22Rv1 (cell line): ENCODE measurements around the gene RCBTB2.

Source experiments
- H3K27ac ChIP-seq: fragments of 450-650 bp; 2 replicates; pipeline ENCODE4 v1.5.1; 2017
- CTCF ChIP-seq: fragments of 450-650 bp; IDR thresholded peaks from 2 replicates; pipeline ENCODE4 v1.5.1; 2017; ENCODE audit warnings: mild to moderate bottlenecking
- ZFX ChIP-seq: fragments of 450-650 bp; IDR thresholded peaks from 2 replicates; pipeline ENCODE4 v1.6.1; 2017; ENCODE audit warnings: antibody characterized with exemption, borderline replicate concordance

Gene RCBTB2

DNA sequence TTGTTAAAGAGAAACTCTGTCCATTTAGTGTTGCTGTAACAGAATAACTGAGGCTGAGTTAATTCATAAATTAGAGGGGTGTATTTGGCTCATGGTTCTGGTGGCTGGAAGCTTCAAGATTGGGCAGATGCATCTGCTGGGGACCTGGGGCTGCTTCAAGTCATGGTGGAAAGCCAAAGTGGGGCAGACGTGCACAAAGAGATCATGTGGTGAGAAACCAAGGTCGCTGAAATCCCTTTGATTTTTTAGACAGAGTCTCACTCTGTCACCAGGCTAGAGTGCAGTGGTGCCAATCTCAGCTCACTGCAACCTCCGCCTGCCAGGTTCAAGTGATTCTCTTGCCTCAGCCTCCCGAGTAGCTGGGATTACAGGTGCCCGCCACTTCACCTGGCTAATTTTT is 46.0 kb downstream of the RCBTB2 start:
- TF ChIP-seq CTCF: no peak
- TF ChIP-seq ZFX: no peak
- H3K27ac ChIP-seq: no peak overlapping the region

DNA sequence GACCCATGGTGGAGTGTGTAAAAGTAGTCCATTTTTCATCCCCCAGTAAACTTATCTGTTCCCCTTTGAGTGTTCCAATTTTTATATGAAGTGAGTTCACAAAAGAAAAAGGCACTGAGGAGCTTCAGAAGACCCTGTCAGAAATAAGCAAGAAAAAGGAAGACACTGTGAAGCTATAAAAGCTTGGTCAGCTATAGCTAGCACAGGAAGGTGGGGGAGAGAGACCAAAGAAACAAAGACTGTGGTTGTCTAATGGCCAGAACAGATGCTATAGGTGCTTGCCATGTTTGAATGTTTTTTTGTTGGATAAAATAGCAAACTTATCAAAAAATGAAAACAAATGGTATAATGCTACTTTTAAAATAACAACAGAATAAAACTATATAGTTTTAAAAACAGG is 46.5 kb downstream of the RCBTB2 start:
- no peak for TF ChIP-seq CTCF
- TF ChIP-seq ZFX: no peak
- H3K27ac ChIP-seq: no peak overlapping the region

DNA sequence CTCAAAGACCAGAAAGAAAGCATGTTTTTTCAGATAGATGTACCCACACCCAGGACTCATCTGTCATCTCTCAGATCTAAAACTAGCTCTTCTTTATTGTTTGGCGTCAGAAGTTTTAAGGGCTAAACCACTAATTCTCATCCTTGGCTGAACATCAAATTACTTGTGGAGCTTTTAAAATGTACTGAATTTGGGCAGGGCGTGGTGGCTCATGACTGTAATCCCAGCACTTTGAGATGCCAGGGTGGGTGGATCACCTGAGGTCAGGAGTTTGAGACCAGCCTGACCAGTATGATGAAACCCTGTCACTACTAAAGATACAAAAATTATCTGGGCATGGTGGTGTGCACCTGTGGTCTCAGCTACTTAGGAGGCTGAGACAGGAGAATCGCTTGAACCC is 47.4 kb downstream of the RCBTB2 start:
- no peak overlapping the region for H3K27ac ChIP-seq
- no peak for TF ChIP-seq CTCF
- no peak for TF ChIP-seq ZFX

DNA sequence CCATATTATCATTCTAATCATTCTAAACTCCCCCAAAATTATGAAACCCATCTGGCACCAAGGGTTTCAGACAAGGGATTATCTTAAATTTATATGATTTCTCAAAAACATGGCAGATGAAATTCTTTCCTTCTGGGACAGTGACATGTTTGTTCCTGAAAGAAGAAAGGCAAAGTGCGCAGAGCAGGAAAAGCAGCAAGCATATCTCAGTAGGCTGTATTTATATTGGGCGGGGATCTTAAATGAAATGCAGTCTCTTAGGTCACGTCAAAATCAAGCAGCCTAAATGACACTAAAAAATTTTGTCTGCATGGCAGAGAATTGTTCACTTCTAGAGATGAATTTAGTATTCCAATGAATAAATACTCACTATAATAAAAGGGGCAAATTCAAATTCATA is 49.3 kb downstream of the RCBTB2 start:
- no peak overlapping the region for H3K27ac ChIP-seq
- TF ChIP-seq ZFX: no peak
- no peak for TF ChIP-seq CTCF

DNA sequence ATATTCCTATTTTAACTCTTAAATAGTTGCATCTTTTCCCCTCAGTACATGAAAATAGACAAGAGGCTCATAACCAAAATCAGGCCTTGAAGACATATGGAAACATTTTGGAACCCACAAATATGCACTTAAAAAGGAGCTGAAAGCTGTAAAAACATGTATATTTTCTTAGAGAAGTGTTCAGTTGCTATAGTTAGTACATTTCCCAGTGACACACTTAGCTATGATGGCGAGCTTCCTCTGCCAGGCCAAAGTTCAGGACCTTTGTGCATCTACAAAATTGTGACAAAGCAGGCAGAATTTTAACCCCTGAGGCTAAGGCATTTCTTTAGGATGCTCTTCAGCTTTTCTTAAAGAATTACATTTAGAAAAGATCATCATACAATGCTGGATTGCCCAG is 54.5 kb downstream of the RCBTB2 start:
- no peak for TF ChIP-seq CTCF
- no peak for TF ChIP-seq ZFX

GRCh38 chr13:48477191-48477855 is 55.6 kb downstream of the RCBTB2 start:
- no peak overlapping the region for H3K27ac ChIP-seq
- no peak for TF ChIP-seq CTCF
- no peak for TF ChIP-seq ZFX

More for the DNA sequence above, 54.5 kb downstream of the RCBTB2 start:
- no peak overlapping the region for H3K27ac ChIP-seq

DNA sequence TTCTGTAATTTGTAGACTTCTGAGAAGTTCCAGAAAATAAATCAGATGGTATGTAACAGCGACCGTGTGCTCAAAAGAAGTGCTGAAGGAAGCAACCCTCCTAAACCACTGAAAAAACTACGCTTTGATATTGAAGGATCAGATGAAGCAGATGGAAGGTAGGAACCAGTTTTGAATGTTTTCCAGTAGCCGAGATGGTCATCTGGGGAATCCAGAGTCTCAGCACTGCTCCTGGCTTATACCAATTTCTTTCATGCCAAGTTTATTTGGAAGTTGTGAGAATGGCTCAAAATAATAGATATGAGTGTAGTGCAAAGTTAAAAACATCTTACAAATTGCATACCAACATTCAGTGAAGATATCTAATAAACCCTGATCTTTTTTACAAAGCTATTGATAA is 56.2 kb downstream of the RCBTB2 start:
- no peak for TF ChIP-seq CTCF
- TF ChIP-seq ZFX: no peak
- no peak overlapping the region for H3K27ac ChIP-seq
